ENCODE measurements around the gene ATAD3B.
"Not testable (repeated sequence)": the region's sequence is repeated elsewhere in the genome, so short reads cannot be mapped to it uniquely, and the experiment has no call there.

DNA sequence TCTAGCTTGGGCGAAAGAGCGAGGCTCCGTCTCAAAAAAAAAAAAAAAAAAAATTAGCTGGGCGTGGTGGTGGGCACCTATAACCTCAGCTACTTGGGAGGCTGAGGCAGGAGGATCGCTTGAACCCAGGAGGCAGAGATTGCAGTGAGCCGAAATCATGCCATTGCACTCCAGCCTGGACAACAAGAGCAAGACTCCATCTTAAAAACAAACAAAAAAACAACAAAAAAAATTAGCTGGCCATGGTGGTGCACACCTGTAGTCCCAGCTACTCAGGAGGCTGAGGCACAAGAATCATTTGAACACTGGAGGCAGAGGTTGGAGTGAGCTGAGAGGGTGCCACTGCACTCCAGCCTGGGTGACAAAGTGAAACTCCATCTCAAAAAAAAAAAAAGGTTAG is 42.6 kb upstream of the ATAD3B start:
- not testable (repeated sequence) for TF ChIP-seq CTCF (conservative IDR thresholded peaks at IDR 0.05; ENCODE audit: low read depth, low read length); EZH2 (IDR thresholded peaks at IDR 0.05; ENCODE audit: borderline replicate concordance, low read depth, low read length, poor library complexity, severe bottlenecking)

Measured in A673 (cell line).